HG03280 (cell line): ENCODE measurements around the gene UBALD2.
A peak's percentile ranks its signal among the peaks of the same experiment; 100 is the strongest.
"Not testable (repeated sequence)": the region's sequence is repeated elsewhere in the genome, so short reads cannot be mapped to it uniquely, and the experiment has no call there.

Experiments
- ATAC-seq: cut with Tn5 transposase; IDR thresholded peaks from one replicate; pipeline ENCODE4 v1.9.1; 2021; ENCODE audit warnings: mild to moderate bottlenecking, moderate library complexity; ENCODE audit not compliant: unreplicated experiment

The UBALD2 gene

DNA sequence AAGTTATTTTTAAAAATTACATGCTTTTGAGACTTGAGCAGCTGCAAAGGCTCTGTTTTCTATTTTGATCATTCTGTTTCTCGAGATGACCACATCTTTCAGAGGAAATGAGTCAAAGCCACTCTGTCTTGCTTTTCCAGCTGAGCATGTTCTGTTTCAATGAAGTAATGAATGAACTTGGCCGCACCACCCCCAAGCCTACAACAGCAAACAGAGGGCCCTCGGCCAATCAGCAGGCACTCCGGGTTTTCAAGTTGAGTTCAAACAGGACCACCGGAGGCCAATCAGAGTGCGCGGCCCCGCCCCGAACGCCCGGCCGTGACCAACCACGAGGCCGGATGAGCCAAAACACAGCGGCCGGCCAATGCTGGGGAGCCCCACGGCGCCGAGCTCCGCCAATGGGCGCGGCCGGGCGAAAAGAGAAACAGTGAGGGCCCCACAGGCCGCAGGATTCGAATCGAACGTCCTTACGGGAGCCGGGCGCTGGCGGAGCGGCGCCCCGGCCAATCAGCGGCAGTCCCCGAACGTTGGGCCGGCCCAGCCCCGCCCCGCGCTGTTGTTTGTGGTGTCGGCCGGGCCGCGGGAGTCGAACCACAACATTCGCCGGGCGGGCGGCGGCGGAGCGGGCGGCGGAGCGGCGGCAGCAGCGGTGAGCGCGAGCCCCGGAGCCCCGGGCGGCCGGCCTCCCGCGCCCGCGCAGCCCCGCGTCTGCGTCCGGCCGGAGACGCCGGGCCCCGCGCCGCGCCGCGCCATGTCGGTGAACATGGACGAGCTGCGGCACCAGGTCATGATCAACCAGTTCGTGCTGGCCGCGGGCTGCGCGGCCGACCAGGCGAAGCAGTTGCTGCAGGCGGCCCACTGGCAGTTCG is at the start of gene UBALD2:
Gene UBALD2, plus strand, starts transcription at position 594 of the 869 bp plus-strand sequence. Its CDS starts 158 bp downstream, at position 752.
- ATAC-seq = peak; percentile 76

DNA sequence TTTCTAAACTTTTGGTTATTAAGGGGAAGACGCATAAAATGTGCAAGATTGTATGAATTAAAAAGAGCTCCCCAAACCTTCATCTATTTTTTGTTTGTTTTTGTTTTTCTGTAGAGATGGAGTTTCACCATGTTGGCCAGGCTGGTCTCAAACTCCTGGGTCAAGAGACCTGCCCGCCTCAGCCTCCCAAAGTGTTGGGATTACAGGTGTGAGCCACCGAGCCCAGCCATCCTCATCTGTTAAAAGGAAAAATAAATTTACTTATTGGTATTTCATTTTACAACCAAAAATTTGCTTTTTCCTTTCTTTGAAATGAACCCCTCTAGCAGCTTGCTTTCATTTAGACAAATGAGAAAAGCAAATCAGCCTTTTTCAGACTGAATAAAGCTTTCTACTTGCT is 48.1 kb upstream of the UBALD2 start:
- no peak for ATAC-seq

DNA sequence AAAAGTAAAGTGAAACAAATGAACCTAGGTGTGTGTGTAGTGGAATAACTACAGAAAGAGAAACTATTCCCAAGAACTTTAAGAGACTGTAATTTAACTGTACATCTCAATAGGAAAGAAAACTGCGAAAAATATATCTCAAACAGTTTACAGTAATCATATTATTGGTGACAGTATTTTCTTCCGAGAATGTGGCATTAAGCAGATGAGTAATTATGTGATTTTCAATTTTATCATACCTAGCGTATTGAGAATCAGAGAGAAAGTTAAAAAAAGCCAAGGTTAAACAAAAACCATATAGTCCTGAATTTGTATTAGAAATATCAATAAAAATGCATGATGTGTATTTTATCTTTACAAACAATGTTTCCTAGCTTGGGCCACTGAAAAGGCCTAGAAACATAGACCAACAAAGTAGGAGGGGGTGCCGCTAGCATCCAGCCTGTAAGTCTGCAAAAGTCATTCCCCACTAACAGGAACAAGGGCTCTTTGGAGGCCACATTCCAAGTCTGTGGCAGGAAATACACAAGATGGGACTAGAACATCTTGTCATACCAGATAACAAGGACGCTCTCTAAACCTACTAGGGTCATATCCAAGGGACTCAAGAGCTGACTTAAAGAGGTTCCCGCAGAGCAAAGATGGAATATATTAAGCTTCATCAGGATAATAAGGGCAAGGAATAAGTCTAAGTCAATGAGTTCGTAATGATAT is 45.3 kb upstream of the UBALD2 start:
- no peak for ATAC-seq

DNA sequence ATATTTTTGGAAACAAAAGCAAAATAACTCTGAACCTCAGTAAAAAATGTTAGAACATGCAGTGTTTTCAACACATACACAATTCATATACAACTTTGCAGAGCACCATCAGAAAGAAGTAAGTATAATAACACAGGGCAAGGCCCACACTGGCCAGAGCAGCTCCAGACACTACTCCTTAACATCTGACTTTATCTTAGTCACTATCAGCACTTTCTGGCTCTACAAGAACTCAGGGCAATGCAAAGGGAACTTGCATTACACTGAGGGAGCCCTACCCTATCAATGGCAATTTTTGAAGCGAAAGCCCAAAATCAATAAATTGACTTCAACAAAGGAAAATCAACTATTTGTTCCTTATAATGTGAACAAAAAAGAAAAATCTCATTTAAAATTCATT is 41.3 kb upstream of the UBALD2 start:
- no peak for ATAC-seq

DNA sequence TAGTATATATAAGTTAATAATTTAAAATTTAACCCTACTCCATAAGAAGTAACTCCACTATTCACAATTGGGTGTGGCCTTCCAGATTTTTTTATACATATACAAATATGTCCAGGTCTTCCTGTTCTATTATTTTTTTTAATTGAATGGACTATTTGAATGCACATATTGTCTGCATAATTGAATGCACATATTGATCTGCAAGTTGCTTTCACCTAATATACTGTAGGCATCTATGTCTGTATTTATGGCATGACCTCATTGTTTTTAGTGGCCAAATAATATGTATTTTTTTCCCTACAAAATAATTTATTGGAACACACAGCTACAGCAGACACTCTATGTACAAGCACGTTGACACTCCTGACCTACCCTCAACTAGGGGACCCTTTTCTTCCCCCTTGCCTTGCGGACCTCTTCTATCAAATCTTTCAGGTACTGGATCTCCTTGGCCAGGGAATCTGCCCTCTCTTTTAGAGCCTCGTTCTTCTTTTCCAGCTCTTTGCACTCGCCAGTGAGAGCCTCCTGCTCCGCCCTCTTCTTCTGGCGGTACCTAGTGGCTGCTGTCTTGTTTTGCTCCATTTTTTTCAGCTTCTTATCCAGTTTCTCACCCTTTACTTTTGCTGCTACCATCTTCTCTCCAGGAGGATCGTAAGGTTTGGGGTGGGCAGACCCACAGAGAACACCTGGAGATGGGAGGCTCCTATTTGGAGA is 39.6 kb upstream of the UBALD2 start:
- not testable (repeated sequence) for ATAC-seq

DNA sequence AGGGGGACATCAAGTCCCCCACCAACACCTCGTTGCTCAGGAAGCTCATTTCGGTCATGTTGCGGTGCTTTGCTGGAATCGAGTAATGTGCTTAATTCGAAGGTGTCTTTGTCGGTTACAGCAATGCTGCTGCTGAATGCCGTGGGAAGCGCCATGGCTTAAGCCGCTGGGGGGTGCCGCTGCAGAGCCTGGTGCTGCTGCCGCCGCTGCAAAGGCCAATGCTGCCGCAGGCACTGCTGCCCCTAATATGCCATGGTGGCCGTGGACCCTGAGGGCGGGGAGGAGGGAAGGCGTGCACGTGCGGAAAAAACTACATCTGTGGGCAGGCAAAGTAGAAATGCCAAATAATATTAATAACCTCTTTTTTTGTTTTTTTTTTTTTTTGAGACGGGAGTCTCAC is 38.4 kb upstream of the UBALD2 start:
- ATAC-seq = not testable (repeated sequence)

DNA sequence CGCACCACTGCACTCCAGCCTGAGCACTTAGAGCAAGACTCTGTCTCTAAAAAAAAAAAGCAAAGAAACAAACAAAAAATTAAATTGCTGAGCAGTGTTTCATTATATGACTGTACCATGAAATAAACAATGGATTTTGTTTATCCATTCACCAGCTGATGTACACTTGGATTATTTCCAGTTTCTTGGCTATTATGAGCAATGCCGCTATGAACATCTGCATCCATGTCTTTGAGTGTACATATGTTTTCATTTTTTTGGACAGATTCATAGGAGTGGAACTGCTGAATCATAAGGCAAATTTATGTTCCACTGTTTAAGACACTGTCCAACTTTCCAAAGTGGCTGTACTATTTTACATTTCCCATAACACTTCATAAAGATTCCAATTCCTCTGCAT is 32.8 kb upstream of the UBALD2 start:
- no peak for ATAC-seq

DNA sequence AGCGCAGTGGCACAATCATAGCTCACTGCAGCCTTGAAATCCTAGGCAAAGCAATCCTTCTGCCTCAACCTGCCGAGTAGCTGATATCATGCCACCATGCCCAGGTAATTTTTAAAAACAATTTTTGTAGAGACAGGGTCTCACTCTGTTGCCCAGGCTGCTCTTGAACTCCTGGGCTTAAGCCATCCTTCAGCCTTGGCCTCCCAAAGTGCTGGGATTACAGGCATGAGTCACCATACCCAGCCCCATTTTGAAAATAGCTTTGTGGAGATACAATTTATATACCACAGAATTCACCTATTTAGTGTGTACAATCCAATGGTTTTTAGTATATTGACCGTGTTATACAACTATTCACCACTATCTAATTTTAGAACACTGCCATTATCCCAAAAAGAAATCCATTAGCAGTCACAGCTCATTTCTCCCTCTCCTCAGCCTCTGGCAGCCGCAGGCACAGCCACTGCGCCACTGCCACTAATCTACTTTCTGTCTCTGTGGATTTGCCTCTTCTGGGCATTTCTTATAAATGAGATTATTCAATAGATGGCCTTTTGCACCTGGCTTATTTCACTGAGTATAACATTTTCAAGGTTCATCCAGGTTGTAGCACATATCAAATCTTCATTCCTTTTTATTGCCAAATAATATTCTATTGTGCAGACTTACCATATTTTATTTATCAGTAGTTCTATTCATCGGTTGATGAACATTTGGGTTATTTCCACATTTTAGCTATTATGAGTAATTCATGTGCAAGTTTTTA is 31.4 kb upstream of the UBALD2 start:
- ATAC-seq = no peak

DNA sequence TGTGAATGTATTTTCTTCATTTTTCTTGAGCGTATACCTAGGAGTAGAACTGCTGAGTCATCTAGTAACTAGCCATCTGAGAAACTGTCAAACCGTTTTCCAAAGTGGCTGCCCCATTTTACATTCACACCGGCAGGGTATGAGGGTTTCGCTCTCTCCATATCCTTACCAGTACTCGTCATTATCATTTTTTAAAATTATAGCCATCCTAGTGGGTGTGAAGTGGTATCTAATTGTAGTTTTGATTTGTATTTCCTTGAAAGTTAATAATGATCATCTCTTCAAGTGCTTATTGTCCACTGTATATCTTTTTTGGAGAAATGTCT is 30.8 kb upstream of the UBALD2 start:
- ATAC-seq = no peak

DNA sequence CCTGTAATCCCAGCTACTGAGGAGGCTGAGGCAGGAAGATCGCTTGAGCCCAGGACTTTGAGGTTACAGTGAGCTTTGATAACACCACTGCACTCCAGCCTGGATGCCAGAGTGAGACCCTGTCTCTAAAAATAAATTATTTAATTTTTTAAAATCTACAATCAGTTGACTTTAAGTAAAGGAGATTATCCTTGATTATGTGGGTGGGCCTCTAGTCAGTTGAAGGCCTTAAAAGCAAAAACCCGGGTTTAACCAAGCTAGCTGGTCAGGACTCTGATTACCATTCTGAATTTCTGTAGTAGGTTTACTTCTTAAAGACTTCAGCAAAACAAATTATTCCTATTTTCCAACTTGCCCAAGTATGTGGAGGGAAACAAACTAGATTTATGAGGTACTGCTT is 29.3 kb upstream of the UBALD2 start:
- ATAC-seq = no peak

DNA sequence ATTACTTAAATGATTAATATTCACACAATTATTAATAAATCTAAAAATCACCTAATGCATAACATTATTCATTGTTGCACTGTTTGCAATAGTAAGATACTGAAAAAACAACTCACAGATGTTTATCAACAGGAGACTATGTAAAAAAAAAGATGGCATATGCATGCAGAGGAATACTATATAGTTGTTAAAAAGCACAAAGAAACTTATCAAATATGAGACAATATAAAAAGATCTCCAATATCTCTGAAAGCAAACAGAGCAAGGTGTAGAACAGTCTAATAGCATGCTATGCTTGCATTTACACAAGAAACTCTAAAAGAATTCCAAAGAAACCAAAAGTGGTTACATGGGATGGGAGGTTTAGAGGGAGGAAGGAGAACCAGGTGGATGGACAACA is 28.5 kb upstream of the UBALD2 start:
- no peak for ATAC-seq

DNA sequence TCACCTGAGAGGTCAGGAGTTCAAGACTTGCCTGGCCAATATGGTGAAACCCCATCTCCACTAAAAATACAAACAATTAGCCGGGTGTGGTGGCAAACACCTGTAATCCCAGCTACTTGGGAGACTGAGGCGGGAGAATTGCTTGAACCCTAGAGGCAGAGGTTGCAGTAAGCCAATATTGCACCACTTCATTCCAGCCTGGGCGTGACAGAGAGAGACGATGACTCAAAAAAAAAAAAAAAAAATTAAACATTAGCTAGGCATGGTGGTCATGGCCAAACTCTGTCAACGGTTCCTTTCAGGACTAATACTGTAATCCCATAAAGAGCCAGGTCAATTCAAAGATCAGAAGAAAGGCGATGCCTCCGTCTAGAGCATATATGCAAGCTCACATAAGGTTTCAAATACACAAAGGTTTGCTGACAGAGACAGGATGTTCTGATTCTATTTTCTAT is 27.3 kb upstream of the UBALD2 start:
- no peak for ATAC-seq

DNA sequence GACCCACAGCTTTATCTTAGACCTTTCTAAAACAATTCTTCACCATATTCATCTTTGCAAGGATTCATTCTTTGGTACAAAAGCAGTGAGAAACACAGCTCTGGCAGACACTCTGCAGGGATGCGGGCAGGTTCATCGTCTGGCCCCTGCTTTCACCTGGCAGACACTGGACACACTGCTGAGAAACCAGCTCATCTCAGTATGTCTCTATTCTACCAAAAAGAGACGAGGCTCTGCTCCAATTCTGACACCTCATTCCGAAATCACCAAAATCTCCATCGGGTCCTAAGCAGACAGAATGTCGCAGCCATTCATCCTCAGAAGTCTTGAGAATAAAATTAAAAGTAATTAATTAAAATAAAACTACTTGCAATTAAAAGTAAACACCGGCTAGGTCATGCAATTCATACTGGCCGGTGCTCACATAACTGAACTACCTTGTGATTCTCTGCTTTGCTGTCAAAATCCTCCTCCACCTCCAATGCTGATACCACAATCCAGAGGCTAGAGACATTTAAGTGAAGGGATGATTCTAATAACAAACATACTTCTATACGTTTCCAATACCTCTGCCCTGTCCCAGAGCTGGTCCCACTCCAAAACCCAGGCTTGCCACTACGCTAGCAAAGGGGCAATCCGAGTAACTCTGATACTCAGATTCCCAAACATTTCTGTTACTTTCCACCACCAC is 26.2 kb upstream of the UBALD2 start:
- ATAC-seq = no peak

DNA sequence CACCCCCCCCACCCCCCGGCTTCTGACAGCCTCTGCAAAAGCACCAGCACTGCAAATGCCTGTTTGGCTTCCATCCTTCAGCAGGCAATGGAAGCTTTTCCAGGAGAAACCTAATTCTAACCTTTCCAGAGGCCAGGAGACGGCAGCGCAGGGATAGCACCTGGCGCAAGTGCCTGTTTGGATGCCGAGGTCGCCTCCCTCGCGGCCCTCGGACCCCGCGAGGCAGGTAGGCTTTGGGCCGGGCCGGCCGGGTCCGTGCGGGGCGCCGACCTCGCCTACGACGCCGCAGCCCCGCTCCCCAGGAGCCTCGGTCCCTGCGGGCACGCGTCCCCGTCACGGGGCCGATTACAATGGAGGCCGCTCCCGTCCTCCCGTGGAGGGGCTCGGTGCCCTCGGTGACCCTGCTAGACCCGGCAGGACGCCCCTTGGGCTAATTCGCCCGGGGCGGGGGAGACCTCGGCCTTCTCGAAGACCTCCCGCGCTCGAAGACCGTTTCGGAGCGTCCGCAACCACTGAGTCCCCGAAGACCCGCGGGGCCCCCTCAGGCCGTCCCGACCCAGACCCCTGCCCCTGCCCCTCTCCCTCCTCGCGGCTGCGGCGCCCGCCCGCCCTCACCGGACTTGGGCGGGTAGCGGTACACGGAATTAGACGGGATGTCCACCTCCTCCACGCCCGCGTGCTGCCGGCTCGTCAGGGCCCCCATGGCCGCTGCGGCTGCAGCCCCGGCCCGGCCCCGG is 25.4 kb upstream of the UBALD2 start:
- ATAC-seq = peak; percentile 5

DNA sequence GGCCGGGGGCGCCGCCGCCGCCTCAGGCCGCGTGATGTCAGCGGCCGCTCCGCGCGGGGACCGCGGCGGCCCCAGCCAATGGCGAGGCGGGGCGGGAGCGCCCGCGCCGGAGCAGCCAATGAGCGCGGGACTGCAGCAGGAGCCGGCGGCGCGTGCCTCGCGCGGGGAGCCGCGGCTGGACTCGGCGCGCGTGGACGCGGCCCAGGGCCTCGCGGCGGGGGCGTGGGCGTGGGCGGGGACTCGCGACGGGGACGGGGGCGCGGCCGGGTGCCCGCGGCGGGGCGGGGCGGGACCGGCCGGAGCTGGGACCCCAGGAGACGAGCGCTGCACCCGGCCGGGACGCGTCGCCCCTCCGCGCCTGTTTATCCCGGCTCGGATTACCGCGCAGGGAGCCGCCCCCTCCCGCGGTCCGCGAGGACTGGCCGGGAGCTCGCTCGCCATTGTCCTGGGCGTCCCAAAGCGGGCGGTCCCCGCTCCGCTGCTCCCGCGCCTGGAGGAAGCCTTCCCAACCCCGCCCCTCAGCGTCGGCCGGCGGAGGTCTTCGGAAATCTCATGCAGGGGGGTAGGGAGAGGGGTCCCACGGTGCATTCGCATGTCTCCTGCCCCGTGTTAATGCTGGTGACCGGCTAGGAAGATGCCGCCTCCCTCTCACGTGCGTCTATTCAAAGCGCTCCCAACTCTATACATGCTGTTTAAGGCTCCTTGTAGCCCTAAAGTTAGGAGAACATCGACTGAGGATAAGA is 24.5 kb upstream of the UBALD2 start, which contains the start of gene RNF157:
Gene RNF157, minus strand, starts transcription at position 33 of the 743 bp plus-strand sequence. CDS start 253 bp downstream, outside the sequence.
- peak; percentile 73 for ATAC-seq

DNA sequence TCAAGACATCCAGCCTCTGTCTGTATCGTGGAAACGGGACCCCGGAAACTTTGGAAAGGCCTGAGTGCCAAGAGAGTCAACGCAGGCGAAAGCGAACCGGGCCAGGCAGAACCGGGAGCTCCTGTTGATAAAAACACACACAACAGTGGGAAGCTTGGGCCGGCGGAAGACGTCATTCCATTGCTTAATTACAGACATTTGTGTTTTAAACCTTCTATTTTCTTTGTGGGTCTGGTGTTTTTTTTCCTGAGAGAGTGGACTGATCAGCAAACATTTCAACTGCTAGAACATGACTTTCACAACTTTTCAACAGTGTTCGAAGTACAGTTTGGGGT is 24.0 kb upstream of the UBALD2 start:
- no peak for ATAC-seq

DNA sequence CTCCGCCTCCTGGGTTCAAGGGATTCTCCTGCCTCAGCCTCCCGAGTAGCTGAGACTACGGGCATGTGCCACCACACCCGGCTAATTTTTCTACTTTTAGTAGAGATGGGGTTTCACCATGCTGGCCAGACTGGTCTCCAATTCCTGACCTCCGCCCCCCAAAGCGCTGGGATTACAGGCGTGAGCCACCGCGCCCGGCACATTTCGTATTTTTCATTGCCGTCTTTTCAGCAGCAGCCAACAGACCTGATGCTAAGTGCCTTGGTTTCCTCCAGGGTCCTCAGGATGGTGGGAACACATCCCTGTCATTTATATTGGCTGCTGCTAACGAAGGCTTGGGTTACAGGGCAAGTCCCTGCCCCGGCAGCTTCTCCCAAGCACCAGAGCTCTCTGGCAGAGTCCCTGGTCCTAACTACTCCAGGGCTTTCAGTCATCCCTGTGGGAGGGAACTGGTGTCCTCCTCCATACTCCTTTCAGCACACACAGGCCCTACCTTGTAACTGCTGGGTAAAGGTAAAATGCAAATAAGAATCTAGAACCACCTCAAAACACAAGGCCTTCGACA is 23.4 kb upstream of the UBALD2 start:
- no peak for ATAC-seq

DNA sequence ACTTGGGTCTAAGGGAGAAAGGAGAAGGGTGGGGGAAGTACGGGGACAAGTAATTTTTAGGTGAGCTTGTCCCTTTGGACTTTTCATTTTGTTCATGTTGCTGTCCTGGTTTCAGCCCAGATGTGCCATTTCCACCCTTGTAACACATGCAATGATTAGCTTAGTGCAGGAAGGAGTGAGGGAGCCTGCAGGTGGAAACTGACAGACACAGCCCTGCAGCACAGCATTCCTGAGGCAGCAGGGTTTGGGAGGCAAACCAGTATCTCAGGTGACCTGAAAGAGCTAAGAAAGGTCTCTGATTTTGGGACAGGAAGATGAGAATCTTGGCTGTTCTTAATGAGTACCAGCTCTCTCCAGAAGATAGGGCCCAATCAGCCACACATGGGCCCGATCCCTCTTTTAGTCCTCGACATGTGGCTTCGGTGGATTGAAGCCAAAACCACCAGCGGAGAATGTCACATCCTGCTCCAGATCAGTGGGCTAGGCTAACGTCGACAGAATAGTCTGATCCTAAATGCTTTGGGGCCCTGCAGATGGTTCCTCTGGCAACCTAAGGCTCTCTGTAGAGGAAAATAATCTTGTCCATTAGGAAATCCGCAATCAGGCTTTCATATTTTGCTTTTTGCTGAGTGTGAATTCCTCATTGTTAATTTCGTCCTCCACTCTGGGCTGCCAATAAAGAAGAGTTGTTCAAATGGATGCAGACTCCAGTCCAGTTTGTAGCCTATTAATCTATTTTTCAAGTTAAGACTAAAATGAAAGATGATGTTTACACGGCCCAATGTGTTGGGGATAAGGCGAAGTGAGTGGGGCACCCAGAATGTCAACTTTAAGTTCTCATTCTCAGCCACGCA is 21.1 kb upstream of the UBALD2 start:
- no peak for ATAC-seq
